Omental fat pad (tissue), 4 donors: ENCODE results near the gene RBFA. TPM values are rescaled to one million over a fixed set of nuclear protein-coding genes. Genes with fewer than 3 reads are reported as not detected.

Experiments used
- ATAC-seq: fragments of 150-250 bp; one replicate; pipeline ENCODE4 v1.9.1; 2016; ENCODE audit warnings: mild to moderate bottlenecking, moderate library complexity; ENCODE audit not compliant: low FRiP score
- DNase-seq: peaks from one replicate; pipeline ENCODE4 v3.0.0-alpha.2; 2019; ENCODE audit warnings: low spot score
- total RNA-seq, 4 donors: library from RNA; depleted of rRNA; stranded (reverse); fragments of >200 nt; gene quantifications; one replicate each; pipeline ENCODE4 v1.1.0, GENCODE V29; 2016
- TF ChIP-seq, protein P1 (sequence below), 3 donors: fragments of 450-650 bp; IDR thresholded peaks; one replicate each; pipeline ENCODE4 v1.5.1; 2016 to 2017; ENCODE audit warnings: antibody characterized with exemption in 3 of 3, mild to moderate bottlenecking in 3 of 3, moderate library complexity in 2 of 3

Gene RBFA
- total RNA-seq, 4 donors from 2014 or later, result 26.3 to 45.3 (median 32.8) TPM

DNA sequence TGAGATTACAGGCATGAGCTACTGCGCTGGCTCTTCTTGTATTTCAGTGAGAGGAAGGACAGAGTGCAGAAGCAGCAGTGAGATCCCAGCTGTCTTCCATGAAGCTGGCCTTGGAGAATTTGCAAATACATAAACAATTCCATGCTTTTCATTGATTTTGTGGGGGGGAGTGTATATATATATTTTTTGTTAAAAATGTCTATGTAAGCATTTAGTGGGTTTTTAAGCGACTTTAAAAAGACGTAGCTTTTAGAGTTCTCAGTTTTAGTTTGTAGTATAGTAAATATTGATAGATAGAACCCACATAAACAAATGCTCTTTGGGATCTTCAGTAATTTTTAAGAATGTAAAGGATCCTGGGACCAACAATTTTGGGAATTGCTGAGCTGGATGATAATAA, 6.3 kb downstream of the RBFA start:
- DNase-seq (no peak), ATAC-seq (no peak)
- TF ChIP-seq, protein P1, sequence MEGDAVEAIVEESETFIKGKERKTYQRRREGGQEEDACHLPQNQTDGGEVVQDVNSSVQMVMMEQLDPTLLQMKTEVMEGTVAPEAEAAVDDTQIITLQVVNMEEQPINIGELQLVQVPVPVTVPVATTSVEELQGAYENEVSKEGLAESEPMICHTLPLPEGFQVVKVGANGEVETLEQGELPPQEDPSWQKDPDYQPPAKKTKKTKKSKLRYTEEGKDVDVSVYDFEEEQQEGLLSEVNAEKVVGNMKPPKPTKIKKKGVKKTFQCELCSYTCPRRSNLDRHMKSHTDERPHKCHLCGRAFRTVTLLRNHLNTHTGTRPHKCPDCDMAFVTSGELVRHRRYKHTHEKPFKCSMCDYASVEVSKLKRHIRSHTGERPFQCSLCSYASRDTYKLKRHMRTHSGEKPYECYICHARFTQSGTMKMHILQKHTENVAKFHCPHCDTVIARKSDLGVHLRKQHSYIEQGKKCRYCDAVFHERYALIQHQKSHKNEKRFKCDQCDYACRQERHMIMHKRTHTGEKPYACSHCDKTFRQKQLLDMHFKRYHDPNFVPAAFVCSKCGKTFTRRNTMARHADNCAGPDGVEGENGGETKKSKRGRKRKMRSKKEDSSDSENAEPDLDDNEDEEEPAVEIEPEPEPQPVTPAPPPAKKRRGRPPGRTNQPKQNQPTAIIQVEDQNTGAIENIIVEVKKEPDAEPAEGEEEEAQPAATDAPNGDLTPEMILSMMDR (IDR thresholded peaks at IDR 0.05), result no peak

DNA sequence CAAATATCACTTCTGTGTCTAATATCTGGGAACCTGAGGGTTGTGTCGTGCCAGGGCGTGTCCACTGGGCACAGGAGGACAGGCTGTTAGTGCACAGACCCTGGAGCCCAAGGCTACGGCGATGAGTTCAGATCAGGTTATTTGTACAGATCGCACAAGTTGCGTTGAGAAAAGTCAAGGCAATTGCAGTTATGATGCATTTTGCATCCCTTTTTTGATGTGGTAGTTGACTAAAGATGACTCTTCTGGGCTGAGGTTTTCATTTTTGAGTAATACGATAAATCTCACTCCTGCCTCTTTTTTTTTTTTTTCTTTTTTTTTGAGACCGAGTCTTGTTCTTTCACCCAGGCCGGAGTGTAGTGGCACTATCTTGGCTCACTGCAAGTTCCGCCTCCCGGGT, 7.2 kb downstream of the RBFA start:
- TF ChIP-seq, protein P1 (IDR thresholded peaks at IDR 0.05), result no peak
- no peak for ATAC-seq
- no peak for DNase-seq

DNA sequence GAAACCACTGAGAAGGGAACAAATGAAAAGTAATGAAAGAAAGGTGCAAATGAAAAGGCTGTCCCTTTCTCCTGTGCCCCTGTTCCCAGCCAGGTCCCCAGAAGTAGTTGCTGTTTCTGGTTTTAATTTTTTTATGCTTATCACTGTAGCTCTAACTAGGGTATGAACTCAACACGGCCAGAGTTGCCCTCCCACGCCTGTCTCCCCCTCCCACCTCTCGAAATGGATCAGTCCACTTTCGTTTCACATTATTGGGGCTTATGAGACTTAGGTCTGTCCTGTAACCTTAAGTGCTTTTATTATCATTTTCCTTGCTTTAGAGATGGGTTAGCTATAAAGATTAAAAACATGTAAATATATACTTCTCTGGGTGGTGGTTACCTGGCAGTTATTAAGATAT, 8.6 kb downstream of the RBFA start:
- TF ChIP-seq, protein P1 (IDR thresholded peaks at IDR 0.05), result no peak
- DNase-seq, result no peak

DNA sequence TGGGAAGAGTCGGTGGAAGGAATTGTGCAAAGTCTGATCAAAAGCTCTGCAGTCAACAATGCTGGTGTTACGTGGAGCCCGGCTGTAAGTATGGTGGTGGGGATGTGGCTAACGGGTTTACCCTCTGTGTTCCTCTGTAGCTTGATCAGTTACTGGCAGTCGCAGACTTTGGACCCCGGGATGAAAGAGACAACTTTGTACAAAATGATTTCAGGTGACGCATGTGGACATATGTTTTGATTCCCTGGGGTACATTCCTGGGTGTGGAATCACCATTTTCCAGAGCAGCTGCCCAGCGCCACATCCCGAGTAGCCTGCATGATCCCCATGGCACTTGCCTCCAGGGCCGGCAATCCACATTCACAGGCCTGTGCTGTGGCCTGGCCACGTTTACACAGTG, 9.8 kb downstream of the RBFA start:
- ATAC-seq (no peak), DNase-seq (no peak)
- TF ChIP-seq, protein P1 (IDR thresholded peaks at IDR 0.05), result no peak

More for the DNA sequence above, 8.6 kb downstream of the RBFA start:
- no peak for ATAC-seq

DNA sequence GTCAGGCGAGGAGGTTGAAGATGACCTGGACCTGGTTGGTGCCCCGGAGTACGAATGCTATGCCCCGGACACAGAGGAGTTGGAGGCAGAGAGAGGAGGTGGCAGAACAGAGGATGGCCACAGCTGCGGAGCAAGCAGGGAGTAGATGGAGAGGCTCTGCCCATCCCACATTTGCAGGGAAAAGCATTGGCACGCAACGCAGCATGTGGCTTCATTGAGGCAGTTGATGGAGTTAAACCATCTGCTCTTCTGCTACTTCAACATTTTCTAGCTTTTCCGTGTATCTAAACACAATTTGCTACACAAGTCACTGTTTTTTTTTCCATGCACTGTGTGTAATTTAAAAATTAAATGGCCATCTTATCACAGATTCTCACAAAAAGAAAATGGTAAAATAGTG, 11.8 kb downstream of the RBFA start:
- DNase-seq (no peak), ATAC-seq (no peak)
- TF ChIP-seq, protein P1 (IDR thresholded peaks at IDR 0.05), result no peak

DNA sequence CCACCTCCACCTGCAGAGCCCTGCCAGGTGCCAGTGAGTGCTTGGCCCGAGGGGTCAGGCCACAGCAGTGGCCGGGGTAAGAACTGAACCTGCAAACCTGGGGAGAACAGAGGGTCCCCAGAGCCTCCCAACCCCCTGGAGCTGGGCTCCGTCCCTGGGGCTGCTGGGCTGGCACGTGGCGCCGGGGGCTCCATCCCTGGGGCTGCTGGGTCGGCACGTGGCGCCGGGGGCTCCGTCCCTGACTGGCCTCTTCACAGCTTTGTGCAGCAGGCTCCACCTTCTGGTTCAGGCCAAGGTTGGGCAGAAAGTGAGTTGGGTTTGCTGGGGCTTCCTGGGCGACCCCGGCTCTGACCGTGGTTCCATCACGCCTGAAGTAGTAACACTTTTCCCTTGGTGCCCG, 12.2 kb downstream of the RBFA start:
- DNase-seq (no peak), ATAC-seq (no peak)
- TF ChIP-seq, protein P1 (IDR thresholded peaks at IDR 0.05), result no peak

DNA sequence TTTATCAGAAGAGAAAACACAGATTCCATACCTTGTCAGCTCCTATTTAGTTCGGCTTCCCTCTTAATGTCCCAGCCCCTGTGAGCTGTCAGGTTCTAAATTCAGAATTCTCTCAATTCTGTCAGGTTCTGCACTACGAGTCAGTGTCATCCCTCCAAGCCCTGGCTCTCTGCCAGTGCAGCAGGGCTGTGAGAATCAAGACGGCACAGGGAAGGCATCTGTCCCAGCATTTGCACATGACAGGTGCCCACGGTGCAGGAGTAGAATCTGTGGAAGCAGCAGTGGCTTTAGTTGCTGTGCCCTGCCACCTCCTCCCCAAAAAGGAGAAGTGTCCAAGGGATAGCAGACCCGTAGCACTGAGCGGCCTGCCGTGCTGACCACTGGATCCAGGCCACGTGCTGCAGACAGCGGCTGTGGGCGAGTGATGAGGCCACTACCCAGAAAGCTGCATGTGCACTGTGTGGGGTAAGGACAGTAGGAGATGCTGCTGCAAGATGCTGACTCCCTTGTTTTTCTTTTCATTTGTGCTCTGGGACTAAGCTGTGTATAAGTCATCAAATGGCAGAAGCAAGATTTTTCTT, 12.8 kb downstream of the RBFA start:
- ATAC-seq (no peak), DNase-seq (no peak)
- TF ChIP-seq, protein P1 (IDR thresholded peaks at IDR 0.05), result no peak
